GM19372 (cell line): Measurements from ENCODE around the gene PSMB8.
A peak's percentile ranks its signal among the peaks of the same experiment; 100 is the strongest.
"Not testable (repeated sequence)": the region's sequence is repeated elsewhere in the genome, so short reads cannot be mapped to it uniquely, and the experiment has no call there.

Experiments
- ATAC-seq: cut with Tn5 transposase; IDR thresholded peaks from one replicate; pipeline ENCODE4 v1.9.1; 2021; ENCODE audit warnings: mild to moderate bottlenecking, low read depth, moderate library complexity; ENCODE audit not compliant: unreplicated experiment

PSMB8 gene

DNA sequence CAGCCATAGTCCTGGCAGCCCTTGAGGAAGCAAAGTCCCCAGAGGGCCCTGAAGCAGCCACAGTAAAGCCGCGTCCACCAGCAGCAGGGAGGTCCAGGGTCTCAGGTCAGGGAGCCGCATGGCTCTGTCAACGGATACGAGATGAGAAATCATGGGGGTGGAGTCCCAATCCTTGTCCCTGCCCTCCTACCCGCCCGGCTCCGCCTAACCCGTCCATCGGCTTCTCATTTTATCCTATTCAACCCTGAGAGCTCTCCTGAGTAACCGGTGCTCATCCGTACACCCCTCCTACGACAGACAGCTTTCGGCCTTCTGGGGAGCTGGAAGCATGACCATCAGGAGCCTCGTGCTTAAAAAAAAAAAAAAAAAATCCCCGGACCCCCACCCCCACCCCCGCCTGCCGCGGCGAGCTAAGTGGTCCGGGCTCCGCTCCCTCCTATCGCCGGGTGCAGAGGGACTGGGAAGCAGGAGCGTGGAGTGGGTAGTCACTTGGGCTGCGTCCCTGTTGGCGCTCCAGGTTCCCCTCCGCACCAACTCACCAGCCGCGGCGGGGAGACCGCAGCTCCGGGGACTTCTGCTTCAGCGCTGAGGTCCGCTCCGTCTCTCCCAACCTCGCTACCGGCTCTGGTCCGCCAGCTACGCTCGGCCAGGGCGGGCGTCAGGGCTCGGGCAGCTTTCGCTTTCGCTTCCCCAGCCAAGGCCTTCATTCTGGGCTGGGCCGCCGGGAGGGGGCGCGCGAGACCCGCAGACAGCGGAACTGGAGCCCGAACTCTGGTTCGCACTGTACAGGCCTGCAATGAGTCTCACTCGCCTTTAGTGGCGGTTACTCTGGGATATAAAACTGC is 5.5 kb downstream of the PSMB8 start, which contains the start of gene TAP2:
TSS of gene TAP2 (minus strand) at position 626 of the 845 bp plus-strand sequence. CDS start at position 120, 506 bp downstream.
- ATAC-seq, result peak; percentile 79

- ATAC-seq, result no peak
Measured at GRCh38 chr6:32837651-32838113, 6.2 kb downstream of the PSMB8 start.

- ATAC-seq, result no peak
Measured at GRCh38 chr6:32836873-32837272, 7.0 kb downstream of the PSMB8 start.

DNA sequence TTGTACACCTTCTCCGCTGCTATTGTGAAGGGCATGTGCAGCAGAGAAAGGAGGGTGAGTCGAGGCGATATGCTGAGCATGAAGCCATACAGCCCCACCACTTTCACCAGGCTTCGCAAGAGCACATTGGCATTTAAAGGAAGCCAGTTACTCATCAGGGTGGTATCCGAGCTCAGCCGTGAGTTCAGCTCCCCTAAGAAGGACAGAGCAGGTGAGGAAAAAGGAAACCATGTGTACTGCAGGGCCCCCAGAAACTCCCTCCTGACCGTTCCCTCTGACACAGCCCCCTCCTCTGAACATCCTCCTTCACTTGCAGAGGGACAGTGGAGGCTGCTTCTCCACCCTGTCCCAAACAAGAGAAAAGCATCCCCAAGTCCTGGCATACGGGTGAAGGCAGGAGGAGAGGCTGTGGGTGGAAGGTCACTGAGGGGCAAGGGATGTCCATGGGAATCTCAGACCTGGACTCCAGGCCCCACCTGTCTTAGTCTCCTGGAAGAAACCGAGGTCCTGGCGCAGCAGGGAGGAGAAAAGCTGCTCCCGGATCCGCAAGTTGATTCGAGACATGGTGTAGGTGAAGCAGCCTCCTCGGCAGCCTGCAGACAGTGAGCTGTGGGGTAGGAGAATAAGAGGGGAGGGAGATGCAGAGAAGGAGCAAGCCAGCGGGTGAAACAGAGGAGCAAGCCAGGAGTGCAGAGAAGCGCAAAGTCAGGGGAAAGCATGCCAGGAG is 8.5 kb downstream of the PSMB8 start:
- ATAC-seq, result no peak

- ATAC-seq, result no peak
Measured at GRCh38 chr6:32833664-32834063, 10.2 kb downstream of the PSMB8 start.

DNA sequence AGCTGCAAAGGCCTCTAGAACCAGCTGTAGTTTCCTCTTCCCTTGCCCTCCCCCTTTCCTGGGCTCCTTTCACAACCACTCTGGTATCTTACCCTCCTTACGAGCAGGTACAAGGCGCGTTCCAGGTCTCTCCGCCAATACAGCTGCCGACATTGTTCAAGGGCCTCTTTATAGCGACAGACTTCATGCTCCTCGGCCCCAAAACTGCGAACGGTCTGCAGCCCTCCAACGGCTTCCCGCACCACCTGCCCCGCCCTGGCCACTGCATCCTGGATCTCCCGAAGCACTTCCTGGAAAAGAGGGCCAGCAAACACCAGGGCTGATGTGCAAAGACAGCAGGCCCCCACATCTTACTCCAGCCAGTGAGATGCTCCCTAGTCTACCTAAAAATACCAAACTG is 11.3 kb downstream of the PSMB8 start:
- ATAC-seq, result no peak

- ATAC-seq, result no peak
Measured at GRCh38 chr6:32830936-32831335, 12.9 kb downstream of the PSMB8 start.

DNA sequence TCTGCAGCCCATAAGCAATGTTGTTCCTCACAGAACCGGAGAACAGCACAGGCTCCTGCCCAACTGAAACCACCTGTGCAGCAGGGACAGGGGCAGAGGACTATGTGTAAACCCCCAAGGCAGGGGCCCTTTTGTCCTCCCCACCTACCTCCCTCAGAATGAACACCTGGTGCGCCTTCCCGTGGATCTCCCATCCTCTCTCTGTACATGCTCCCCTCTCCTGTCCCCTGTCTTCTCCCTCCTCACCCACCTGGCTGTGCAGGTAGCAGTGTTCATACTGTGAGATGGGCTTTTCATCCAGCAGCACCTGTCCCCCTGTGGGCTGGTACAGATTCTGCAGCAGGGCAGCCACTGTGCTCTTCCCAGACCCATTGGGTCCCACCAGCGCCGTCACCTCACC is 13.8 kb downstream of the PSMB8 start:
- ATAC-seq, result no peak

GRCh38 chr6:32829495-32829894 is 14.4 kb downstream of the PSMB8 start:
- no peak for ATAC-seq

GRCh38 chr6:32827025-32827424 is 16.8 kb downstream of the PSMB8 start:
- no peak for ATAC-seq

- no peak for ATAC-seq
Measured at GRCh38 chr6:32825966-32826365, 17.9 kb downstream of the PSMB8 start.

- ATAC-seq, result no peak
Measured at GRCh38 chr6:32819729-32820128, 24.1 kb downstream of the PSMB8 start.

GRCh38 chr6:32818867-32819266 is 25.0 kb downstream of the PSMB8 start:
- no peak for ATAC-seq

GRCh38 chr6:32816746-32817204 is 27.1 kb downstream of the PSMB8 start, which contains the start of gene HLA-DOB:
Gene HLA-DOB (minus strand): TSS chr6:32817002. CDS start chr6:32816951, 51 bp downstream.
- no peak for ATAC-seq

GRCh38 chr6:32815996-32816395 is 27.9 kb downstream of the PSMB8 start:
- ATAC-seq, result no peak

DNA sequence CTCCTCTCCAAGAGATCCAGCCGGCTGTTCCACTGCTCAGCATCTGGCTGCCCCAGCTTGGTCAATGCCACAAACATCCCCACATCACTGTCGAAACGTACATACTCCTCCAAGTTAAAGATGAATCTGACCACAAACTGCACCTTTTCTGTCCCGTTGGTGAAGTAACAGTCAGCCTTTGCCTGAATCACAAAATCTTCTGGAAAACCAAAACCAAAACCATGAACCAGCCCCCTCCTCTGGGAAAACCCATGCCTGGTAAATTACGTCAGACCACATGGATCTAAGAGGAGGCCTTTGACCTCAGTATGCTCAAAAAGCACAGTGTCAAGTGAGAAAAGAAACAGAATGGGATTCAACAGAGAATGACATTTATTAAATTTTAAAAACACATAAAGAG is 28.7 kb downstream of the PSMB8 start:
- no peak for ATAC-seq

GRCh38 chr6:32814145-32814544 is 29.7 kb downstream of the PSMB8 start:
- ATAC-seq, result no peak

- no peak for ATAC-seq
Measured at GRCh38 chr6:32809171-32809570, 34.7 kb downstream of the PSMB8 start.

- no peak for ATAC-seq
Measured at GRCh38 chr6:32807020-32807580, 36.7 kb downstream of the PSMB8 start.

DNA sequence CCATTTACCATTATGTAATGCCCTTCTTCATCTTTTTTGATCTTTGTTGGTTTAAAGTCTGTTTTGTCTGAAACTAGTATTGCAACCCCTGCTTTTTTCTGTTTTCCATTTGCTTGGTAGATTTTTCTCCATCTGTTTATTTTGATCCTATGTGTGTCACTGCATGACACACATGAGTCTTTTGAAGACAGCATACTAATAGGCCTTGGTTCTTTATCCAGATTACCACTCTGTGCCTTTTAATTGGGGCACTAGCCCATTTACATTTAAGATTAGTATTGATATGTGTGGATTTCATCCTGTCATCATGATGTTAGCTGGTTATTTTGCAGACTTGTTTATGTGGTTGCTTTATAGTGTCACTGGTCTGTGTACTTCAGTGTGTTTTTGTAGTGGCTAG is 38.4 kb downstream of the PSMB8 start:
- not testable (repeated sequence) for ATAC-seq

- no peak for ATAC-seq
Measured at GRCh38 chr6:32803416-32803815, 40.4 kb downstream of the PSMB8 start.
